GM21825 (cell line): ENCODE data around the gene F10.

ENCODE experiments used
- ATAC-seq: cut with Tn5 transposase; IDR thresholded peaks from one replicate; pipeline ENCODE4 v1.9.1; 2021; ENCODE audit warnings: mild to moderate bottlenecking, moderate library complexity; ENCODE audit not compliant: unreplicated experiment

F10 gene

GRCh38 chr13:113187883-113188665 is 65.5 kb downstream of the F10 start:
- no peak for ATAC-seq

- ATAC-seq: no peak
Observed at GRCh38 chr13:113190181-113190580, 67.6 kb downstream of the F10 start.

- no peak for ATAC-seq
Observed at GRCh38 chr13:113192279-113192678, 69.7 kb downstream of the F10 start.

- no peak for ATAC-seq
Observed at GRCh38 chr13:113192902-113193301, 70.3 kb downstream of the F10 start.

- ATAC-seq: no peak
Observed at GRCh38 chr13:113195360-113195759, 72.8 kb downstream of the F10 start.

- ATAC-seq: no peak
Observed at GRCh38 chr13:113196970-113197737, 74.6 kb downstream of the F10 start.
